NK-92 (cell line): ENCODE measurements around the gene OSBPL3.
"Not testable (repeated sequence)": the region's sequence is repeated elsewhere in the genome, so short reads cannot be mapped to it uniquely, and the experiment has no call there.

Experiments used
- DNase-seq: peaks from one replicate; lab custom pipeline; 2025; ENCODE audit not compliant: unreplicated experiment; lab: John Stamatoyannopoulos, UW

The OSBPL3 gene

GRCh38 chr7:24979863-24980533 lies at the start of gene OSBPL3:
Gene OSBPL3, minus strand, starts transcription at chr7:24980178. Its CDS starts 87,706 bp downstream, at chr7:24892472.
- peak; percentile 69 for DNase-seq

- DNase-seq = no peak
Observed at GRCh38 chr7:25029075-25029474, 49.1 kb upstream of the OSBPL3 start.

- no peak for DNase-seq
Observed at GRCh38 chr7:25028370-25029021, 48.5 kb upstream of the OSBPL3 start.

- no peak for DNase-seq
Observed at GRCh38 chr7:25026156-25026555, 46.2 kb upstream of the OSBPL3 start.

- no peak for DNase-seq
Observed at GRCh38 chr7:25025218-25025671, 45.3 kb upstream of the OSBPL3 start.

- no peak for DNase-seq
Observed at GRCh38 chr7:25024066-25024465, 44.1 kb upstream of the OSBPL3 start.

- DNase-seq = not testable (repeated sequence)
Observed at GRCh38 chr7:25017671-25018070, 37.7 kb upstream of the OSBPL3 start.

GRCh38 chr7:25014756-25015155 lies 34.8 kb upstream of the OSBPL3 start:
- no peak for DNase-seq

- not testable (repeated sequence) for DNase-seq
Observed at GRCh38 chr7:25012710-25013109, 32.7 kb upstream of the OSBPL3 start.

GRCh38 chr7:25012254-25012653 lies 32.3 kb upstream of the OSBPL3 start:
- no peak for DNase-seq

GRCh38 chr7:25009257-25009656 lies 29.3 kb upstream of the OSBPL3 start:
- DNase-seq = no peak

- DNase-seq = no peak
Observed at GRCh38 chr7:25007668-25008067, 27.7 kb upstream of the OSBPL3 start.

GRCh38 chr7:25006276-25006675 lies 26.3 kb upstream of the OSBPL3 start:
- DNase-seq = no peak

- DNase-seq = no peak
Observed at GRCh38 chr7:25005658-25006057, 25.7 kb upstream of the OSBPL3 start.

GRCh38 chr7:25002786-25003185 lies 22.8 kb upstream of the OSBPL3 start:
- DNase-seq = no peak

- no peak for DNase-seq
Observed at GRCh38 chr7:24995466-24995865, 15.5 kb upstream of the OSBPL3 start.

GRCh38 chr7:24992314-24992713 lies 12.3 kb upstream of the OSBPL3 start:
- no peak for DNase-seq

- no peak for DNase-seq
Observed at GRCh38 chr7:24991353-24991752, 11.4 kb upstream of the OSBPL3 start.

GRCh38 chr7:24987331-24987842 lies 7.4 kb upstream of the OSBPL3 start:
- DNase-seq = no peak

GRCh38 chr7:24982917-24983316 lies 2.9 kb upstream of the OSBPL3 start:
- no peak for DNase-seq

GRCh38 chr7:24981171-24981951 lies 1.4 kb upstream of the OSBPL3 start:
- no peak for DNase-seq
